NCI-H2171 treated with DMSO at 0.1 percent for 48 hours (cell line): ENCODE measurements around the gene SUSD6.

ENCODE experiments used
- DNase-seq: peaks from one replicate; lab custom pipeline; 2025; lab: John Stamatoyannopoulos, UW

The SUSD6 gene

GRCh38 chr14:69611172-69612013, at the start of gene SUSD6:
TSS of gene SUSD6 (plus strand) at chr14:69611596. CDS start at chr14:69658593, 46,997 bp downstream.
- DNase-seq: peak; percentile 90

- no peak for DNase-seq
These were observed 49.5 kb upstream of the SUSD6 start for GRCh38 chr14:69561893-69562292.

GRCh38 chr14:69567563-69567962, 43.8 kb upstream of the SUSD6 start:
- no peak for DNase-seq

- DNase-seq: no peak
These were observed 41.5 kb upstream of the SUSD6 start for GRCh38 chr14:69569859-69570258.

- DNase-seq: no peak
These were observed 40.5 kb upstream of the SUSD6 start for GRCh38 chr14:69570836-69571330.

GRCh38 chr14:69571449-69572029, 39.9 kb upstream of the SUSD6 start:
- no peak for DNase-seq

- no peak for DNase-seq
These were observed 39.2 kb upstream of the SUSD6 start for GRCh38 chr14:69572030-69572840.

- no peak for DNase-seq
These were observed 38.6 kb upstream of the SUSD6 start for GRCh38 chr14:69572841-69573135.

- no peak for DNase-seq
These were observed 38.1 kb upstream of the SUSD6 start for GRCh38 chr14:69573205-69573830.

- DNase-seq: peak; percentile 99
These were observed 37.5 kb upstream of the SUSD6 start for GRCh38 chr14:69573831-69574262.

- DNase-seq: peak; percentile 96
These were observed 37.0 kb upstream of the SUSD6 start, which contains the start of gene CCDC177 for GRCh38 chr14:69574263-69574953. TSS of gene CCDC177 (minus strand) at chr14:69574871. CDS start at chr14:69573622, 1,249 bp downstream.

GRCh38 chr14:69574954-69575295, 36.5 kb upstream of the SUSD6 start:
- DNase-seq: peak; percentile 88

GRCh38 chr14:69579476-69579875, 31.9 kb upstream of the SUSD6 start:
- DNase-seq: no peak

- peak; percentile 55 for DNase-seq
These were observed 31.3 kb upstream of the SUSD6 start for GRCh38 chr14:69580009-69580577.

GRCh38 chr14:69581316-69581935, 30.0 kb upstream of the SUSD6 start:
- DNase-seq: peak; percentile 57

GRCh38 chr14:69582212-69582611, 29.2 kb upstream of the SUSD6 start:
- DNase-seq: no peak

GRCh38 chr14:69582829-69583228, 28.6 kb upstream of the SUSD6 start:
- no peak for DNase-seq

- no peak for DNase-seq
These were observed 27.0 kb upstream of the SUSD6 start for GRCh38 chr14:69584389-69584788.

- DNase-seq: no peak
These were observed 25.0 kb upstream of the SUSD6 start for GRCh38 chr14:69586404-69586803.

GRCh38 chr14:69587389-69587788, 24.0 kb upstream of the SUSD6 start:
- DNase-seq: no peak

GRCh38 chr14:69591317-69591716, 20.1 kb upstream of the SUSD6 start:
- DNase-seq: peak; percentile 87
